GM21619 (cell line): ENCODE data around the gene TRAF3IP3.
A peak's percentile ranks its signal among the peaks of the same experiment; 100 is the strongest.
"Not testable (repeated sequence)": the region's sequence is repeated elsewhere in the genome, so short reads cannot be mapped to it uniquely, and the experiment has no call there.

Experiments
- ATAC-seq: cut with Tn5 transposase; IDR thresholded peaks from one replicate; pipeline ENCODE4 v1.9.1; 2021; ENCODE audit not compliant: unreplicated experiment

Gene TRAF3IP3

GRCh38 chr1:209767706-209768105 is 11.9 kb downstream of the TRAF3IP3 start:
- ATAC-seq, result no peak

DNA sequence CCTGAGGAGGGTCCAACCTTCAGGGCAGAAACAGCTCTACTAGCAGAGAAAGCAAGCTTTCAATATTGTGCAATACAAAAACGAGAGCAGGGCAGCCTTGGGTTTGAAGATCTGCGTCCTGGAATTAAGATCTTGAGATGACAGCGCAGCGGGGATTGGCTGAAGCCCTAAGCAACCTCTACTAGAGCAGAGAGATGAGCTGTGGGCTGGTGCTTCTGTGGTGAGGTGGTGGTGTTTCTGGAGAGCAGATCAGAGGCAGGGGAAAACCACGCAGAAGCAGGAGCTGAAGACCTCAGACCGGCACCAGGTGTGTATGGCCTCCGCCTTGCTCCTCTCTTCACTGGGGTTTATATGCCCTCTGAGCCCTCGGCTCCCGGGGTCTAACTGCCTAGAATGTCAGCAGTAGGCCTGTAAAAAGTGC is 12.5 kb downstream of the TRAF3IP3 start:
- peak; percentile 80 for ATAC-seq

GRCh38 chr1:209769171-209769904 is 13.5 kb downstream of the TRAF3IP3 start:
- peak; percentile 80 for ATAC-seq

DNA sequence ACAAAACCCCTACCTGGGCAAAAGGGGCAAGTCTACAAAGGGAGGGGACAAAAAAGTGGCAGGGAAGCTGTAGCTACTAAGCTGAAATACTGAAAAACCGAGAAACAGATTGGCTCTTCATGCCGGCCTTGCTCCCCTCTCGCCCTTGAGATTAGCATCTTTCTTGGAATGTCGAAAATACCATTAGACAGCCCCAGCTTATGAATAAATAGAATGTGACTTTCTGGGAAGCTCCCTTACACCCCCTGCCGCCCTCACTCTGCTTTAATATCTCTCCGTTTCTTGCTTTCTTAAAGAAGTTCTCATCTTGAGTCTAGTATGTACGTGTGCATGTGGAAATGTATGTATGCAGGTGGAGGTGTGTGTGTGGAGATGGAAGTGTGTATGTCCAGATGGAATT is 14.1 kb downstream of the TRAF3IP3 start:
- ATAC-seq, result no peak

DNA sequence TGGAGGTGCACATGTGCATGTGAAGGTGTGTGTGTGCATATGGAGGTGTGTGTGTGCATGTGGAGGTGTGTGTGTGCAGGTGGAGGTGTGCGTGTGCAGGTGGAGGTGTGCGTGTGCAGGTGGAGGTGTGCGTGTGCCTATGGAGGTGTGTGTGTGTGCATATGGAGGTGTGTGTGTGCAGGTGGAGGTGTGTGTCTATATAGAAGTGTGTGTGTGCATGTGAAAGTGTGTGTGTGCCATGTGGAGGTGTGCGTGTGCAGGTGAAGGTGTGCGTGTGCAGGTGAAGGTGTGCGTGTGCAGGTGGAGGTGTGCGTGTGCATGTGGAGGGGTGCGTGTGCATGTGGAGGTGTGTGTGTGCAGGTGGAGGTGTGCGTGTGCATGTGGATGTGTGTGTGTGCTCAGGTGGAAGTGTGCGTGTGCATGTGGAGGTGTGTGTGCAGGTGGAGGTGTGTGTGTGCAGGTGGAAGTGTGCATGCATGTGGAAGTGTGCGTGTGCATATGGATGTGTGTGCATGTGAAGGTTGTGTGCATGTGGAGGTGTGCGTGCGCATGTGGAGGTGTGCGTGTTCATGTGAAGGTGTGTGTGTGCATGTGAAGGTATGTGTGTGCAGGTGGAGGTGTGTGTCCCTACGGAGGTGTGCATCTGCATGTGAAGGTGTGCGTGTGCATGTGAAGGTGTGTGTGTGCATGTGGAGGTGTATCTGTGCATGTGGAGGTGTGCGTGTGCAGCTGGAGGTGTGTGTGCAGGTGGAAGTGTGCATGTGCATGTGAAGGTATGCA is 15.0 kb downstream of the TRAF3IP3 start:
- ATAC-seq, result no peak

GRCh38 chr1:209772126-209772525 is 16.3 kb downstream of the TRAF3IP3 start:
- no peak for ATAC-seq

GRCh38 chr1:209774592-209774991 is 18.7 kb downstream of the TRAF3IP3 start:
- peak; percentile 56 for ATAC-seq

DNA sequence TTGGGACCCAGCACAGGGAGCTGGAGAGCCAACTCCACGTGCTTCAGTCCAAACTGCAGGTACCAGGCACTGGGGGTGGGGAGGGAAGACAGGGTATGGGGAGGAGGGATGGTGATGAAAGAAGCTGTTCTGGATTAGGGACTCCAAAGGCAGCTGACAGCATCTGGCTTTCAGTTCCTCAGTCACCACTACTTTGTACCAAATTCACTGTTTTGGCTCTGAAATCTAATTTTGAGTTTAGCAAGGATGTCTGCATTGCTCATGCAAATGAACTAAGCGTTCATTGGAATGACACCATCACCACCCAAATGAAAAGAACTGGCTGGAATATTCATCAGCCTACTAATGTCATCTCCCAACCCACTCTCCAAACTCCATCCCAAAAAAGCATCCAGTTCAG is 19.8 kb downstream of the TRAF3IP3 start:
- no peak for ATAC-seq

DNA sequence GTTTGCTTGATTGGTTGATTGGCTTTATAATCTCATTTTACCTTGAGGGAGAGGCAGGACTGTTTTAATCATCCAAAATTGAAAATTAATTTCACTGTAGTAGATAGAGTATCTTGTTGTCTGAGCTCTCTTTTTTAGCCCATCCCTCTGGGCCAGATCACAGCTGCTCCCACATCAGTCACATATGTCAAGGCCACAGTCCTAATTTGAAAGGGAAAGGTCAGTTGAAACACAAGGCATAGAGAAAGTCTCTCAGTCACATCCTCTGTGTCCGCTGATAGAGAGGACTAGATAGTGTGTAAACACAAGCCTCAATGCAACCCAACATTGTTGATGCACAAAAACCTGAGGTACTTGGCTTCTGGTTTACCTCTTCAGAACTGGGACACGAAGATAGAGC is 21.7 kb downstream of the TRAF3IP3 start:
- ATAC-seq, result no peak

DNA sequence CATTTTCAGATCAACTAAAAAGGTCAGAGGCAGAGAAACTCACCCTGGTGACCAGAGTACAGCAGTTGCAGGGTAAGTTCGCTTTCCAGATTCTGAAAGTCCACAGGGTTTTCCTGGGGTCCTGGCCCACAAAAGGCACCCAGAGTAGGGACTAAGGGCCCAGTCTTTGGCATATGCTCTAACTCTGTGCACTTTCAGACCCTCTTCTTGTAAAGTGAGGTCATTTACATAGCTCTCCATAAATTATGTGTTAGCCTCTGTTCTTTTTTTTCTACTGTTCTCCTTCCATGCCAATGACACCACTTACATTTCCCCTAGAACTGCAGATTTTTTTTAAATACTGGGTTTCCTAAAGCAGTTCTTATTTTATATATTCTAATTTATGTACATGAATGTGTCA is 22.2 kb downstream of the TRAF3IP3 start:
- ATAC-seq, result no peak

DNA sequence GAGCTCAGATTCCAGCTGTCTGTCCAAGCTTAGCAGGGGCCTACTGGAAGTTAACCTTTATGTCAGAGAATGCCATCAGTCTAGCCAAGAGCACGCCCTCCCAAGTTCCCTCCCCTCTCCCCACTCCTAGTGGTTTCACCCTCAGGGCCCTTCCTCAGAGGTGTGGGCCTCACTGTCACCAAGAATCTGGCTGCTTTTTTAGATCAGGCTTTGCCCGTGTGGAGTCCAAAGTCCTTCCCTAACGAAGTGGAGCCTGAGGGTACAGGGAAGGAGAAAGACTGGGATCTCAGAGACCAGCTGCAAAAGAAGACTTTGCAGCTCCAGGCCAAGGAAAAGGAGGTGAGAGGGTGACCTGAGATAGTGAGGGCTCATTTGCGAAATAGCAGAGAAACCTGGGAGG is 24.4 kb downstream of the TRAF3IP3 start:
- ATAC-seq, result no peak

- no peak for ATAC-seq
Observed at GRCh38 chr1:209783386-209783785, 27.5 kb downstream of the TRAF3IP3 start.

GRCh38 chr1:209784265-209785169 is 28.7 kb downstream of the TRAF3IP3 start, which contains the start of gene C1orf74:
Gene C1orf74, minus strand, starts transcription at chr1:209784559. Its CDS starts 925 bp downstream, at chr1:209783634.
- peak; percentile 99 for ATAC-seq

- ATAC-seq, result no peak
Observed at GRCh38 chr1:209785592-209785991, 29.7 kb downstream of the TRAF3IP3 start.

DNA sequence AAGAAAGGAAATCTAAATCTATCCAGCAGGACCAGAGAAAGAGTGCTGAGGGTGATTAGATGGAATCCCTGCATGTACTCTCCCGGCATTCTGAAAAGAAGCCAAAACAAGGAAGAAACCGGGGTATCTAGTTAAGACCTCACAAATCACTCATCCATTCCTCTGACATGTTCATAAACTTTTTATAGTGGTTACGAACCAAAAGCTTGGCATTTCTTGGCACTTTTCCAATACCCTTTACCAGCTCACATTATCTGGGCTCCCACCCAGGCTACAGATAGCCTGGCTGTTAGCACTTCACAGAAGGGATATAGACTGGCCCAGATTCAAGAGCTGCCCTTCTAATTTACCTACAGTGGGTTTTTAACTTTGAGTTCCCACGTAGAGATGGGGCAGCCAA is 30.3 kb downstream of the TRAF3IP3 start:
- ATAC-seq, result no peak

DNA sequence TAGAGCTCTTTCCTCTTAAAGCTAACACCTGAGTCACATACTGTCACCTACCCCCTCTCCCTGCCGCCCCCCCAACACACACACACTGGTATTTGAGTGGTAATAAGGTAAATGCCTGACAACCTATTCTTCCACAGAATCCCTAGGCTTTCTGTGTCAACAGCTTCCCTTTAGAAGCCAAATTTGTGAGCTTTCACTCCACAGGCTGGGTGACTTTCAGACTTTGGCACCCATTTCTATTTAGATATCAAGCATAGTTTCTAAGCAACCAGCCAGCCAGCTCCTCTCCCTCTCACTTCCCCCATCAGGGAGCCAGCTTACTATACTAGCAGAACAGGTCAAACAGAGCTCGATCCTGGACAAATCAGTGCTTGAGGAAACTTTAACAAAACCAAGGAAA is 31.7 kb downstream of the TRAF3IP3 start:
- ATAC-seq, result no peak

DNA sequence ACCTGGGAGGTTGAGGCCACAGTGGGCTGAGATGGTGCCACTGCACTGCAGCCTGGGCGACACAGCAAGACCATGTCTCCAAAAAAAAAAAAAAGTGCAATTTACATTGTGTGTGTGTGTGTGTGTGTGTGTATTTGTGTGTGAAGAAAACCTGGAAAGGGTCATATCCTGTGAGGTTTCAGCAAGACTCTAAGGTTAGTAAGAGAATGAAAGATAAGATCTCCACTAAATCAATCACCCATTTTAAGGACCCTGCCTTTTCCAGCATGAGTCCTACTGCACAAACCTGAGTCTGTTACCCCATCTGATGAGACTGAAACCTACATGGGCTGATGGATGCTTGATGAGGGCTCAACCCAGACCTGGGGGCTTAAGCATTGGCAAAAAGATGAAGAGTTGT is 33.4 kb downstream of the TRAF3IP3 start:
- no peak for ATAC-seq

DNA sequence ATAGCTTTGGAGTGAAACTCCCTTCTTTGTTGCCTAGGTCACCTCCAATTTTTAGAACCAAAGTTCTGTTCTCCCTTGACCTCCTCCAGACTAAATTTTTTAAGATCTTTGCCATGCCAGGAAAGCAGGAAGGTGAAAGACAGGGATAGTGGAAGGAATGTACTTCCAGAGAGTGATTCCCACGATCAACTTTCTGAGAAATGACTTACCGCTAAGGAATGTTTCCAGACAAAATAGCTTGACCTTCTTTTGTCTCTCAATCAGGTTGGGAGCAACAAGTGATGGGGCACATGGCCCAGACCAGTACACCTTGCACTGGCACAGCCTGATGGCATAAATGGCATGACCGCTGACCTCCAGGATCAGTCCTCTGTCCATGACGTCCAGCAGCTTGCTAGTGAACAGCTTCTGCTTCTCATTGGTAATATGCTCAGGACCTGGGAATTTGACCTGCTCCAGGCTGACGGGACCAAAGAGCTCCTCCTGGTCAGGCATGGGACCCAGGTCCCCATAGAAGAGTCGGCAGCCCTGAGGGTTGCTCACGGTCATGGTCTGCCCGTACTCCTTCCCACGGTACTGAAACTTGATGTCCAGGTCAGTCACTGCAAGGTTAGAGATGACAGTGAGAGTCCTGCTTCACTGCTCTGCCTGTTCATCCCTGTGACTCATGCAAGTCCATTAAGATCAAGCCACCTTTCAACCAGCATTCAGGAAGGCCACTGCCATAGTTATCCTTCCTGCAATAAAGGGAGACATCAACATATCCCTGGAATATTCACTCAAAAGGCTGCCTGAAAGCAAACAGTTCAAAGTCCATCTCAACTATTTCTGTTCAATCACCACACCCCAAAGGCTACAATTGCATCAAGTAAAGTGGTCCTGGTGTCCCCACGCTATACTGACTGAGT is 34.7 kb downstream of the TRAF3IP3 start:
- ATAC-seq, result no peak

DNA sequence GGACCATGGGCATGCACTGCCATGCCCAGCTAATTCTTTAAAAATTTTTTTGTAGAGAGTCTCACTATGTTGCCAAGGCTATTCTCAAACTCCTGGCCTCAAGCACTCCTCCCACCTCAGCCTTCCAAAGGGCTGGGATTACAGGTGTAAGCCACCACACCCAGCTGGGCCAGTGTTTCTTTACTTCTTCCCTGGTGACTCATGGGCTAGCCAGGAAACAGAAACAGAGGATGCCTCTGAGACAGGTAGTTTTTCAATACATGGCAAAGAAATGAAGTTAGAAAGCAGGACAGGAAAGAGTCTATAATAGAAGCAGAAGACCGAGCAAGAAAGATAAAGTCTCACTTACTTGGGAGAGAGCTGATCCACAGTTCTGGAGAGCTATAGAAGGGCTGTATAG is 36.1 kb downstream of the TRAF3IP3 start:
- no peak for ATAC-seq

DNA sequence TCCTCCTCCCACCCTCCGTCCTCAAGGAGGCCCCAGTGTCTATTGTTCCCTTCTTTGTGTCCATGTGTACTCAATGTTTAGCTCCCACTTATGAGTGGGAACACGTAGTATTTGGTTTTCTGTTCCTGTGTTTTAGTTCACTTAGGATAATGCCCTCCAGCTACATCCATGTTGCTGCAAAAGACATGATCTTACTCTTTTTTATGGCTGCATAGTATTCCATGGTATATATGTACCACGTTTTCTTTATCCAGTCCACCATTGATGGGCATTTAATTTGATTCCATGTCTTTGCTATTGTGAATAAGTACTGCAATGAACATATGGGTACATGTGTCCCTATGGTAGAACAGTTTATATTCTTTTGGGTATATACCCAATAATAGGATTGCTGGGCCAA is 37.9 kb downstream of the TRAF3IP3 start:
- not testable (repeated sequence) for ATAC-seq
